Smooth muscle cell of trachea (primary cell): Measurements from ENCODE around the gene MDM4. TPM values are rescaled to one million over a fixed set of nuclear protein-coding genes. Genes with fewer than 3 reads are reported as not detected.

Source experiments
- total RNA-seq: library from RNA; depleted of rRNA; stranded (reverse); fragments of >200 nt; gene quantifications from 2 replicates; pipeline ENCODE4 v1.2.1, GENCODE V29; 2014

The MDM4 gene
- total RNA-seq, result 25.3 and 44.2 TPM in 2 replicates

GRCh38 chr1:204516180-204516879 is at the start of gene MDM4:
Gene MDM4 (plus strand): TSS chr1:204516406. CDS start chr1:204525519, 9,113 bp downstream.

GRCh38 chr1:204494281-204495077 is 21.7 kb upstream of the MDM4 start, which contains the start of gene PIK3C2B:
Gene PIK3C2B (minus strand): TSS chr1:204494805. CDS start chr1:204469802, 25,003 bp downstream.

Other genes with a start within 250 kb of the MDM4 start
- gene PLEKHA6, start 156.5 kb upstream of the MDM4 start, total RNA-seq, result 2.3 and 7.4 TPM in 2 replicates
- 21.7 and 23.3 TPM in 2 replicates for gene PPP1R15B, start 104.6 kb upstream of the MDM4 start, total RNA-seq
- gene PIK3C2B, start 21.6 kb upstream of the MDM4 start, total RNA-seq, result 1.5 and 4.3 TPM in 2 replicates
- gene LRRN2, start 169.3 kb downstream of the MDM4 start, total RNA-seq, result not detected in 2 replicates